Stimulated activated naive CD4-positive, alpha-beta T cell treated with Interleukin-2 at 50 U/mL for 16 hours (primary cell): ENCODE data around the gene EYA2.
A peak's percentile ranks its signal among the peaks of the same experiment; 100 is the strongest.
"Not testable (repeated sequence)": the region's sequence is repeated elsewhere in the genome, so short reads cannot be mapped to it uniquely, and the experiment has no call there.

Experiments used
- DNase-seq: peaks from one replicate; lab custom pipeline; 2025; lab: John Stamatoyannopoulos, UW

The EYA2 gene

DNA sequence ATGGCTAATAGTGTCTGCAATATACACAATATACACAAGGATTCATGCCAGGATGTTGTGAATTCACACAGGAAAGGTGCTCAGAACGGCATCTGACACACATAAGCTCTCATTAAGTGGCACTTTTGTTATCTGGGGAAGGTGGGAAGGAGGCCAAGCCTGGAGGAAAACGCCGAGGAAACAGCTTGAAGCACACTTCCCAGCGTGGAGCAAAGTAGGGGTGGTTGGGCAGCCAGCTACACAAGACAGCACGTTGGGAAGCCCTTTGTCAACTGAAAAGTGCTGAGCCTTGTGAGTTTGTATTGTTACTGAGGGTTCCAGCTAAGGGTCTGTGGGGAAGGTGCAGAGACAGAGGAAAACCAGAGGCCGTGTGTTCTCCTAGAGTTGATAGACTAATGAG lies 280.9 kb downstream of the EYA2 start:
- no peak for DNase-seq

- DNase-seq, result not testable (repeated sequence)
Observed at GRCh38 chr20:47176217-47176616, 281.6 kb downstream of the EYA2 start.

GRCh38 chr20:47178277-47178676 lies 283.6 kb downstream of the EYA2 start:
- DNase-seq, result no peak

DNA sequence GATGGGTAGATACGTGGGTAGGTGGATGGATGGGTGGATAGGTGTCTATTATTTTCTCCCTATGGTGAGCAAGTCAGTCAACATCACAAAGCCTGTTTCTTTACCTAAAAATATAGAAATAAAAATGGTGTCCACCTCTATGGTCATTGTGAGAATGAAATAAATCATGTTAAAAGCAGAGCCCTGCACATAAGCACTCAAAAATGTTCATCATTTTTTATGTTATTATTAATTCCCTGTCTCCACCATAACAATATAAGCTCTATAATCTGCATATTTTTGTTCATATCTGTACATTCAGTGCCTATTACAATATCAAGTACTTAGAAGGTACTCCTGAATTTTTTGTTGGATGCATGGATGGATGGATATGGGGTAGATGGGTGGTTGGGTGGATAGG lies 284.2 kb downstream of the EYA2 start:
- DNase-seq, result no peak

GRCh38 chr20:47179267-47179666 lies 284.6 kb downstream of the EYA2 start:
- no peak for DNase-seq

DNA sequence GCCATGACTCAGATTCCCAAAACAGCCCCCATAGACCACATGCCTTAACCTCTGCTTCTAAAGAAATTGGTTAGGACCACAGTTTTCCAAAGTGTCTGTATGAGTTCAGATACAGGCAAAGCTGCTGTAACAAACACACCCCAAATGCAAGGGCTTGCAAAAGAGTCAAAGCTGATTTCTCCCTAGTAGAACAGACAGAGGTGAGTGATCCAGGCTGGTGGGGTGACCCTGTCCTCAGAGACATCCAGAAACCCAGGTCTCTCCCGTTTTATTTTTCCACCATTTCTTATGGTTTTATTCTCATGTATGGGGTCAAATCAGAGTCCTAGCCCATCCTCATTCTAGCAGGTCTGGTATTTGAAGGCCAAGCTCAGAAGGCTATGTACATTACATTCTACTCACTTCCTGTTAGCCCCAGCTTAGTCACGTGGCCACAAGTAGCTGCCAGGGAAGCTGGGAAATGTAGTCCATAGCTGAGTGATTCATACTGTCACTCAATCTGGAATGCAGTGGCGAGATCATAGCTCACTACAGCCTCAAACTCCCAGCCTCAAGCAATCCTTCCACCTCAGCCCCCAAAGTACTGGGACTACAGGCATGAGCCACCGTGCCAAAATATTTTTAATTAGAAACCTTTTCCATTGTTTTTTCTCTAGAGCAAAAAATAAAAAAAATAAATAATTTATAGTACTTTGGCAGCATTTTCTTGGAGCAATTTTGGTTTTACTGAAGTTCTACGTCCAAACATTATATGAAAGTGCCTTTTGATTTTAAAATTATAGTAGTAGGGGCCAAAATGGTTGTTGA lies 286.6 kb downstream of the EYA2 start:
- no peak for DNase-seq

GRCh38 chr20:47183367-47183766 lies 288.7 kb downstream of the EYA2 start:
- DNase-seq, result no peak

DNA sequence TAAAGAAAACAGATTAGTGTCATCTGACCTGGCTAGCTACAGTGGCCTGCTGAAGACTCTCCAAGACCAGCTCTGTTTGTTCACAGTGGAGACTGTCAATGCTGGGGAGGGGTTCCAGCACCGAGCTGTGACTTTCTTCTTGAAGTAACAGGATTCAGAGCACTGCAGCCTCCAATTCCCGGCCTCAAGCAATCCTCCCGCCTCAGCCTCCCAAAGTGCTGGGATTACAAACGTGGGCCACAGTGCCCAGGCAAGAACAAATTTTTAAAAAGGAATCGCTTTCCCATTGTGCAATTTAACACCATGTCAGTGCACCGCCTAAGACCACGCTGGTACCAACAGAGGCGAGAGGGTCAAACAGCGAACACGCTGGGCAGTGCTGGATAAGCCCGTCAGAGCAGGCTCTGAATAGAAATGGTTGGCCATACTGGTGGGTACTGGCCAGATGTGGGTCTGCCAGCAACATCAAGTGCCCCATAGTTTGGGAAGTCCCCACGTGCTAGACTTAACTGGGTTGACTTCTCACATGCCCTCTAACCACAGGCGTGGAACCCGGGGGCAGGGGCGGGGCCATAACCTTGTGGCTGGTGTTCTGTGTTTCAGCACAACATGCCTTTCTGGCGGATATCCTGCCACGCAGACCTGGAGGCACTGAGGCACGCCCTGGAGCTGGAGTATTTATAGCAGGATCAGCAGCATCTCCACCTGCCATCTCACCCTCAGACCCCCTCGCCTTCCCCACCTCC lies 293.0 kb downstream of the EYA2 start:
- no peak for DNase-seq

GRCh38 chr20:47188540-47188939 lies 293.9 kb downstream of the EYA2 start:
- no peak for DNase-seq

GRCh38 chr20:47189060-47189459 lies 294.4 kb downstream of the EYA2 start:
- no peak for DNase-seq

DNA sequence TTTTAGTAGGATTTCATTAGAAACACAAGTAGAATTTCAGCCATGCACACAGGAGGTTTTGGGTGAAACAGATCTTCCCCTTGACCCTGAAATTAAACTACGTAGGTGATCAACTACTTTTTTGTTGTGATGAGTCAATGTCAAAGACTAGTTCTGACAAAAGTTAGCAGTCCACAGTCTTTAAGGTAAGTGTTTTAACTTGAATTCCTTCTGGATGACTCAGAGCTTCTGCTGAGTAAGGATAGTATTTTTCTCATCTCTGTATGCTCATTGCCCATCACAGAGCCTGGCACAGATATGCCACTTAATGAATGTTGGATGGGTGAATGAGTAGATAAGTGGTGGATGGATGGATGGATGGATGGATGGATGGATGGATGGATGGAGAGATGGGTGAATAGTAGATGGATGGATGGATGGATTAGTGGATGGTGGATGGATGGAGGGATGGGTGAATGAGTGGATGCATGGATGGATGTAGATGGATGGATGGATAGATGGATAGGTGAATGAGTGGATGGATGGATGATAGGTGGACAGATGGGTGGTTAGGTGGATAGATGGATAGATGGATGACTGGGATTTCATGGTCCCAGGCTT lies 296.5 kb downstream of the EYA2 start:
- no peak for DNase-seq

- DNase-seq, result no peak
Observed at GRCh38 chr20:47191956-47192355, 297.3 kb downstream of the EYA2 start.

DNA sequence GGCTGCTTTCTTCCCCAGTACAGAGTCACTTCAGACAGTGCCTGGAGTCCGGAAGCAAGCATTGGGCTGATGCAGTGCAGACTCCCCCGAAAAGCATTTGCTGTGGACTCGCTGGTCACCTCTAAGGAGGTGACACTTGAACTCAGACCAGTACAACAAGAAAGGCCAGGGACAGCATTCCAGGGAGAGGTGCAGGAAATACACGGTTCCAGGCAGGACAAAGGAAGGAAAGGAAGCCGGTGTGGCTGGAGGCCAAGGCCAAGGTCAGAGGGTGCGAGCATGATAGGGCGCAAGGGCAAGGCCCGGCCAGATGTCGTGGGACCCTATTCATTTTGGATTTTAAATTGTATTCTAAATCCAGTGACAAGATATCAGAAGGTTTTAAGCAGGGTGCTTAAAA lies 300.9 kb downstream of the EYA2 start:
- DNase-seq, result no peak

DNA sequence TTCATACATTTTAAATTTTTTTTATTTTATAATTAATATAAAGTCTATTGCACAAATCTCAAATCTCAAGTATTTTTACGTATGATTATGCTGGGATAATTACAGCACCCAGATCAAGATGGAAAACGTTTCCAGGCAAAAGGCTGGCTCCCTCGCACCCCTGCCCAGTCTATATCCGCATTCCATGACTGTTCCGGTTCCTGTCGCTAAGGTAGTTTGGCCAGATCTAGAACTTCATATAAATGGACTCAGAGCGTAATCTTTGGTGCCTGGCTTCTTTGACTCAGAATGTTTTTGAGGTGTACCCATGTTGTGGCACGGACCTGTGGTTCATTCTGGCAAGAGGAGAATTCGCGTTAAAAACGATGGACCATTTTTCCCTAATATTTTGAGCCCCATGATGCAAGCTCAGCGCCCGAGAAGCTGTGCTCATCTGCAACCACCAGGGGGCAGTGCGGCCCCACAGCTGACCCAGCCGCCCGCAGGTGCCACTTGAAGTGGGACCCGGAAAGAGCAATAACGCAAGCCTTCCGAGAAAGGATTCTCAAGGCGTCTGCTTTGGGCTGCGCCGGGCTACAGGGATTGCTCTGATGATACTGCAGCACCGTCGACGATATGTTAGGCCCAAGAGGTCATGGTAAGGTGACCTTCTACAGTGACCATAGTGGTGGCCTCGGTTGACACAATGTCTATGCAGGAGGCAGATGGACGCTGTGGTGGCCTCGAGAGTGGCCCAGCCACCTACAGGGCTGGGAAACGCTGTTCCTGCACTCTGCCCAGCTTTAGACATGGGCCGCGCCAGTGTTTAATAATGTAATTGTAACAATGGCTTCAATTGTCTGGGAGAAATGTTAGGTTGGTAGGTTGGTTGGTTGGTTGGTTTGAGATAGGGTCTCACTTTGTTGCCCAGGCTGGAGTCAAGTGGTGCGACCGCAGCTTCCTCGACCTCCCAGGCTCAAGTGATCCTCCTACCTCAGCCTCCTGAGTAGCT lies 301.7 kb downstream of the EYA2 start:
- DNase-seq, result peak; percentile 60

DNA sequence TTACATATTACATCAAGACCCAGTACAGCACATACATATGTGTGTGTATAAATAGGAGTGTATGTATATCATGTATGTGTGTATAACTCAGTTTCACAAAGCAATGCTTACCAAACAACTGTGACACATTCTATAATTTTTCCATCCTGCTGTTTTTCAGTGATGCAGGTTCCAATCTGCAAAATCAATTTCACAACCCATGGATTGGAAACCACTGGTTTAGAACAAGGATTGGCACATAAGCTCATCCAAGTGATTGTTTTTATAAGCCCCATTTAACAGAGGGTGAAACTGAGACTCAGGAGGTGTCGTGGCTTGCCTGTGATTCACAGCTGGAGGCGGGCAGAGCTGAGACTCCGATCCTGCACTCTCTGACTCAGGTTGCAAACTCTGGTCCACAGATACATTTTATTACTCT lies 303.6 kb downstream of the EYA2 start:
- DNase-seq, result peak; percentile 63

DNA sequence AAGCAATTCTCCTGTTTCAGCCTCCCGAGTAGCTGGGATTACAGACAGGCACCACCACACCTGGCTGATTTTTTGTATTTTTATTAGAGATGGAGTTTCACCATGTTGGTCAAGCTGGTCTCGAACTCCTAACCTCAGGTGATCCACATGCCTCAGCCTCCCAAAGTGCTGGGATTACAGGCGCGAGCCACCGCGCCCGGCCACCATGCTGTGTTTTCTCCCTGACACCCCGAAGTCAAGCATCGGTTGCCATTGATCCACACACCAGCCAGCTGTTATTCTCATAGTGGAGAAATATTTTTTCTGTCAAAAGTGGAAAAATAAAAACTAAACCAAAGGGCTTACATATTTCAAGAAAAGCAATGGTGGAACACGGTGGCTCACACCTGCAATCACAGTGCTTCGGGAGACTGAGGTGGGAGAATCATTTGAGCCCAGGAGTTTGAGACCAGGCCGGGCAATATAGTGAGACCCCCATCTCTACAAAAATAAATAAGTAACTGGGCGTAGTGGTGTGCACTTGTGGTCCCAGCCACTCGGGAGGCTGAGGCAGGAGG lies 304.4 kb downstream of the EYA2 start:
- DNase-seq, result no peak

GRCh38 chr20:47201074-47201730 lies 306.6 kb downstream of the EYA2 start:
- no peak for DNase-seq

GRCh38 chr20:47202733-47203667 lies 308.4 kb downstream of the EYA2 start:
- DNase-seq, result no peak

GRCh38 chr20:47204008-47204849 lies 309.6 kb downstream of the EYA2 start:
- DNase-seq, result no peak
